Neural cell (in vitro differentiated cells): Measurements from ENCODE around the gene SMARCD1. TPM values are rescaled to one million over a fixed set of nuclear protein-coding genes. Genes with fewer than 3 reads are reported as not detected.
"Not testable (repeated sequence)": the region's sequence is repeated elsewhere in the genome, so short reads cannot be mapped to it uniquely, and the experiment has no call there.

ENCODE experiments used
- H2AFZ ChIP-seq: fragments of 200-600, 300-800 bp; sonication (generic), shearing (Covaris generic); 2 replicates; pipeline ENCODE4 v1.6.0; 2014; ENCODE audit warnings: low read depth, mild to moderate bottlenecking, antibody characterized with exemption, low read length, moderate library complexity
- H3F3A ChIP-seq: fragments of 200-600 bp; shearing (Covaris generic); 2 replicates; pipeline ENCODE4 v1.6.1; 2016; ENCODE audit warnings: mild to moderate bottlenecking, moderate library complexity, mixed read lengths, antibody characterized with exemption, low read length; ENCODE audit not compliant: insufficient read depth, poor library complexity, severe bottlenecking
- H3K27ac ChIP-seq: fragments of 200-600, 300-800 bp; sonication (generic), shearing (Covaris generic); 2 replicates; pipeline ENCODE4 v1.5.1; 2014; ENCODE audit warnings: mild to moderate bottlenecking, low read length, moderate library complexity
- H3K27me3 ChIP-seq: fragments of 300-800, 200-600 bp; sonication (generic), shearing (Covaris generic); 2 replicates; pipeline ENCODE4 v1.6.0; 2014; ENCODE audit warnings: mild to moderate bottlenecking, low read depth, low read length, moderate library complexity; ENCODE audit not compliant: insufficient read depth
- H3K36me3 ChIP-seq: fragments of 300-800, 200-600 bp; sonication (generic), shearing (Covaris generic); 2 replicates; pipeline ENCODE4 v1.5.1; 2014; ENCODE audit warnings: mild to moderate bottlenecking, antibody characterized with exemption, low read length, moderate library complexity; ENCODE audit not compliant: insufficient read depth
- H3K4me2 ChIP-seq: fragments of 300-800, 200-600 bp; sonication (generic), shearing (Covaris generic); 2 replicates; pipeline ENCODE4 v1.6.0; 2014; ENCODE audit warnings: mild to moderate bottlenecking, low read length
- H3K4me3 ChIP-seq: fragments of 300-800, 200-600 bp; sonication (generic), shearing (Covaris generic); 2 replicates; pipeline ENCODE4 v1.5.1; 2014; ENCODE audit warnings: mild to moderate bottlenecking, low read length, moderate library complexity
- H3K79me2 ChIP-seq: fragments of 200-600 bp; shearing (Covaris generic); replicated peaks from 2 replicates; pipeline ENCODE4 v1.6.0; 2014; ENCODE audit warnings: mild to moderate bottlenecking, low read length, moderate library complexity; ENCODE audit not compliant: insufficient read depth
- H3K9ac ChIP-seq: fragments of 300-800, 200-600 bp; sonication (generic), shearing (Covaris generic); 2 replicates; pipeline ENCODE4 v1.6.1; 2016; ENCODE audit warnings: mild to moderate bottlenecking, low read length, mixed read lengths
- H3K9me2 ChIP-seq: fragments of 200-600 bp; shearing (Covaris generic); 2 replicates; pipeline ENCODE4 v1.6.1; 2016; ENCODE audit warnings: mild to moderate bottlenecking, low read length, mixed read lengths; ENCODE audit not compliant: insufficient read depth
- H3K9me3 ChIP-seq: fragments of 200-600, 300-800 bp; sonication (generic), shearing (Covaris generic); 2 replicates; pipeline ENCODE4 v1.6.1; 2016; ENCODE audit warnings: mild to moderate bottlenecking, mixed run types, low read length, moderate library complexity, mixed read lengths
- H4K20me1 ChIP-seq: fragments of 200-600 bp; shearing (Covaris generic); 2 replicates; pipeline ENCODE4 v1.6.1; 2016; ENCODE audit warnings: mild to moderate bottlenecking, mixed run types; ENCODE audit not compliant: insufficient read depth
- EP300 ChIP-seq: fragments of 450-650 bp; conservative IDR thresholded peaks from 2 replicates; pipeline ENCODE4 v1.6.1; 2014; ENCODE audit warnings: antibody characterized with exemption, mild to moderate bottlenecking, moderate library complexity; ENCODE audit not compliant: poor library complexity, severe bottlenecking
- EZH2 ChIP-seq: fragments of 200-600, 300-800 bp; shearing (Covaris generic), sonication (generic); IDR thresholded peaks from 2 replicates; pipeline ENCODE4 v1.6.1; 2014; ENCODE audit warnings: antibody characterized with exemption, low read length, borderline replicate concordance, mild to moderate bottlenecking; ENCODE audit not compliant: insufficient read depth, poor library complexity, severe bottlenecking
- MXI1 ChIP-seq: fragments of 450-650 bp; conservative IDR thresholded peaks from 2 replicates; pipeline ENCODE4 v1.6.1; 2014; ENCODE audit warnings: antibody characterized with exemption, mild to moderate bottlenecking; ENCODE audit not compliant: poor library complexity, severe bottlenecking
- POLR2AphosphoS5 ChIP-seq: IDR thresholded peaks from 2 replicates; pipeline ENCODE4 v1.6.1; 2012
- RAD21 ChIP-seq: fragments of 450-650 bp; conservative IDR thresholded peaks from 2 replicates; pipeline ENCODE4 v1.6.1; 2014; ENCODE audit warnings: antibody characterized with exemption, mild to moderate bottlenecking, moderate library complexity
- SMC3 ChIP-seq: fragments of 450-650 bp; conservative IDR thresholded peaks from 2 replicates; pipeline ENCODE4 v1.6.1; 2014; ENCODE audit warnings: antibody characterized with exemption, mild to moderate bottlenecking, moderate library complexity; ENCODE audit not compliant: poor library complexity
- TAF1 ChIP-seq: IDR thresholded peaks from 2 replicates; pipeline ENCODE4 v1.6.1; 2012; ENCODE audit warnings: low read depth
- polyA plus RNA-seq: library from polyadenylated mRNA; depleted of rRNA; stranded (reverse); fragments of >200 nt; gene quantifications from 2 replicates; pipeline ENCODE4 v1.2.3, GENCODE V29; 2014
- TF ChIP-seq, protein P1 (sequence below): fragments of 450-650 bp; IDR thresholded peaks from 2 replicates; pipeline ENCODE4 v1.5.1; 2014; ENCODE audit warnings: antibody characterized with exemption, mild to moderate bottlenecking, moderate library complexity; ENCODE audit not compliant: poor library complexity, severe bottlenecking
- TF ChIP-seq, protein P2 (sequence below): IDR thresholded peaks from 2 replicates; pipeline ENCODE4 v1.6.1; 2012; ENCODE audit warnings: borderline replicate concordance

The SMARCD1 gene
- polyA plus RNA-seq, 1 donor from 2014 or later: 90.9 TPM

GRCh38 chr12:50145439-50145838 is 60.3 kb downstream of the SMARCD1 start:
- Histone ChIP-seq H3K27me3 (no peaks in the 10 kb centered on the region), H4K20me1 (no peaks in the 10 kb centered on the region), H3K4me3 (no peak overlapping the region), H3K4me2 (no peak overlapping the region), H3F3A (no peaks in the 10 kb centered on the region), H2AFZ (no peak overlapping the region), H3K79me2 (peaks cover 21% of the 10 kb centered on the region), H3K9ac (no peak overlapping the region), H3K9me2 (no peaks in the 10 kb centered on the region), H3K9me3 (no peaks in the 10 kb centered on the region), H3K27ac (no peak overlapping the region), H3K36me3 (peaks cover 5% of the 10 kb centered on the region)
- TF ChIP-seq EP300 (no peak), TAF1 (no peak), SMC3 (no peak), POLR2AphosphoS5 (no peak), RAD21 (no peak)

- H3F3A ChIP-seq: no peaks in the 10 kb centered on the region
- H3K9me2 ChIP-seq: no peaks in the 10 kb centered on the region
- H3K4me3 ChIP-seq: no peak overlapping the region
- H3K27me3 ChIP-seq: no peaks in the 10 kb centered on the region
- no peak overlapping the region for H3K9ac ChIP-seq
- no peak overlapping the region for H3K4me2 ChIP-seq
- H3K9me3 ChIP-seq: no peaks in the 10 kb centered on the region
- TF ChIP-seq MXI1 (no peak), SMC3 (no peak), EZH2 (no peak), TAF1 (no peak), EP300 (no peak), POLR2AphosphoS5 (no peak), RAD21 (no peak)
- TF ChIP-seq, protein P1, sequence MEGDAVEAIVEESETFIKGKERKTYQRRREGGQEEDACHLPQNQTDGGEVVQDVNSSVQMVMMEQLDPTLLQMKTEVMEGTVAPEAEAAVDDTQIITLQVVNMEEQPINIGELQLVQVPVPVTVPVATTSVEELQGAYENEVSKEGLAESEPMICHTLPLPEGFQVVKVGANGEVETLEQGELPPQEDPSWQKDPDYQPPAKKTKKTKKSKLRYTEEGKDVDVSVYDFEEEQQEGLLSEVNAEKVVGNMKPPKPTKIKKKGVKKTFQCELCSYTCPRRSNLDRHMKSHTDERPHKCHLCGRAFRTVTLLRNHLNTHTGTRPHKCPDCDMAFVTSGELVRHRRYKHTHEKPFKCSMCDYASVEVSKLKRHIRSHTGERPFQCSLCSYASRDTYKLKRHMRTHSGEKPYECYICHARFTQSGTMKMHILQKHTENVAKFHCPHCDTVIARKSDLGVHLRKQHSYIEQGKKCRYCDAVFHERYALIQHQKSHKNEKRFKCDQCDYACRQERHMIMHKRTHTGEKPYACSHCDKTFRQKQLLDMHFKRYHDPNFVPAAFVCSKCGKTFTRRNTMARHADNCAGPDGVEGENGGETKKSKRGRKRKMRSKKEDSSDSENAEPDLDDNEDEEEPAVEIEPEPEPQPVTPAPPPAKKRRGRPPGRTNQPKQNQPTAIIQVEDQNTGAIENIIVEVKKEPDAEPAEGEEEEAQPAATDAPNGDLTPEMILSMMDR: no peak
- TF ChIP-seq, protein P2, sequence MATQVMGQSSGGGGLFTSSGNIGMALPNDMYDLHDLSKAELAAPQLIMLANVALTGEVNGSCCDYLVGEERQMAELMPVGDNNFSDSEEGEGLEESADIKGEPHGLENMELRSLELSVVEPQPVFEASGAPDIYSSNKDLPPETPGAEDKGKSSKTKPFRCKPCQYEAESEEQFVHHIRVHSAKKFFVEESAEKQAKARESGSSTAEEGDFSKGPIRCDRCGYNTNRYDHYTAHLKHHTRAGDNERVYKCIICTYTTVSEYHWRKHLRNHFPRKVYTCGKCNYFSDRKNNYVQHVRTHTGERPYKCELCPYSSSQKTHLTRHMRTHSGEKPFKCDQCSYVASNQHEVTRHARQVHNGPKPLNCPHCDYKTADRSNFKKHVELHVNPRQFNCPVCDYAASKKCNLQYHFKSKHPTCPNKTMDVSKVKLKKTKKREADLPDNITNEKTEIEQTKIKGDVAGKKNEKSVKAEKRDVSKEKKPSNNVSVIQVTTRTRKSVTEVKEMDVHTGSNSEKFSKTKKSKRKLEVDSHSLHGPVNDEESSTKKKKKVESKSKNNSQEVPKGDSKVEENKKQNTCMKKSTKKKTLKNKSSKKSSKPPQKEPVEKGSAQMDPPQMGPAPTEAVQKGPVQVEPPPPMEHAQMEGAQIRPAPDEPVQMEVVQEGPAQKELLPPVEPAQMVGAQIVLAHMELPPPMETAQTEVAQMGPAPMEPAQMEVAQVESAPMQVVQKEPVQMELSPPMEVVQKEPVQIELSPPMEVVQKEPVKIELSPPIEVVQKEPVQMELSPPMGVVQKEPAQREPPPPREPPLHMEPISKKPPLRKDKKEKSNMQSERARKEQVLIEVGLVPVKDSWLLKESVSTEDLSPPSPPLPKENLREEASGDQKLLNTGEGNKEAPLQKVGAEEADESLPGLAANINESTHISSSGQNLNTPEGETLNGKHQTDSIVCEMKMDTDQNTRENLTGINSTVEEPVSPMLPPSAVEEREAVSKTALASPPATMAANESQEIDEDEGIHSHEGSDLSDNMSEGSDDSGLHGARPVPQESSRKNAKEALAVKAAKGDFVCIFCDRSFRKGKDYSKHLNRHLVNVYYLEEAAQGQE: no peak
- peaks cover 24% of the 10 kb centered on the region for H3K79me2 ChIP-seq
- no peak overlapping the region for H3K27ac ChIP-seq
- H4K20me1 ChIP-seq: no peaks in the 10 kb centered on the region
- no peak overlapping the region for H2AFZ ChIP-seq
- H3K36me3 ChIP-seq: peaks cover 5% of the 10 kb centered on the region
Measured at GRCh38 chr12:50147281-50147680, 62.1 kb downstream of the SMARCD1 start.

GRCh38 chr12:50148011-50148410 is 62.9 kb downstream of the SMARCD1 start:
- H3K79me2 ChIP-seq: peaks cover 24% of the 10 kb centered on the region
- not testable (repeated sequence) for H3K27me3 ChIP-seq, H2AFZ ChIP-seq, H3K4me2 ChIP-seq, H4K20me1 ChIP-seq, H3K9me2 ChIP-seq, H3K9me3 ChIP-seq, H3F3A ChIP-seq, H3K36me3 ChIP-seq, H3K9ac ChIP-seq, H3K27ac ChIP-seq, H3K4me3 ChIP-seq
